ENCODE measurements around the gene NUTF2. TPM values are rescaled to one million over a fixed set of nuclear protein-coding genes. Genes with fewer than 3 reads are reported as not detected.

Gene NUTF2
- total and polyA plus RNA-seq, 2 donors (not counting 1 experiment from before 2014, with no cell fraction given): 127 to 310 TPM

DNA sequence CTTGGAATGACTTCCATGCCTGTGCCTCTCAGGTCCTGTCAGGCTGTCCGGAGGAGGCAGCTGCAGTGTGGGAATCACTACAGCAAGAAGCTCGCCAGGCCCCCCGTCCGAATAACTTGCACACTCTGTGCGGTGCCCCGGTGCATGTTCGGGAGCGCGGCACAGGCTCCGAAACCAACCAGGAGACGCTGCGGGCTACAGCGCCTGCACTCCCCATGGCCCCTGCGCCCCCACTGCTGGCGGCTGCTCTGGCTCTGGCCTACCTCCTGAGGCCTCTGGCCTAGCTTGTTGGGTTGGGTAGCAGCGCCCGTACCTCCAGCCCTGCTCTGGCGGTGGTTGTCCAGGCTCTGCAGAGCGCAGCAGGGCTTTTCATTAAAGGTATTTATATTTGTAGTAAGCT lies 39.2 kb downstream of the NUTF2 start:
- Histone ChIP-seq H3K27me3 (ENCODE audit: control insufficient read depth, insufficient read depth, low read length) (no peaks in the 10 kb centered on the region), H3K4me3 (replicated peaks in 1 of 4; ENCODE audit: control extremely low read depth in 1 of 4, insufficient read depth in 1 of 4, low read depth in 3 of 4, low read length in 4 of 4) (no peak overlapping the region), H3K79me2 (ENCODE audit: control insufficient read depth, insufficient read depth, low read length) (no peaks in the 10 kb centered on the region), H4K20me1 (ENCODE audit: control insufficient read depth, extremely low read depth, insufficient read depth, low read length) (peaks cover 4% of the 10 kb centered on the region), H3K9ac (ENCODE audit: insufficient read depth, low read length) (no peak overlapping the region), H3K4me2 (ENCODE audit: extremely low read depth, insufficient read depth, low read length) (no peak overlapping the region), H3K27ac (ENCODE audit: insufficient read depth, low read length) (no peak overlapping the region), H2AFZ (ENCODE audit: low read length) (no peak overlapping the region), H3K36me3 (ENCODE audit: control insufficient read depth, insufficient read depth, low read length) (peaks cover 23% of the 10 kb centered on the region), H3K4me1 (ENCODE audit: control insufficient read depth, extremely low read depth, insufficient read depth, low read length) (peaks cover 6% of the 10 kb centered on the region), H3K9me3 (ENCODE audit: control insufficient read depth, insufficient read depth, low read depth, low read length) (no peaks in the 10 kb centered on the region)
- TF ChIP-seq, protein P1, sequence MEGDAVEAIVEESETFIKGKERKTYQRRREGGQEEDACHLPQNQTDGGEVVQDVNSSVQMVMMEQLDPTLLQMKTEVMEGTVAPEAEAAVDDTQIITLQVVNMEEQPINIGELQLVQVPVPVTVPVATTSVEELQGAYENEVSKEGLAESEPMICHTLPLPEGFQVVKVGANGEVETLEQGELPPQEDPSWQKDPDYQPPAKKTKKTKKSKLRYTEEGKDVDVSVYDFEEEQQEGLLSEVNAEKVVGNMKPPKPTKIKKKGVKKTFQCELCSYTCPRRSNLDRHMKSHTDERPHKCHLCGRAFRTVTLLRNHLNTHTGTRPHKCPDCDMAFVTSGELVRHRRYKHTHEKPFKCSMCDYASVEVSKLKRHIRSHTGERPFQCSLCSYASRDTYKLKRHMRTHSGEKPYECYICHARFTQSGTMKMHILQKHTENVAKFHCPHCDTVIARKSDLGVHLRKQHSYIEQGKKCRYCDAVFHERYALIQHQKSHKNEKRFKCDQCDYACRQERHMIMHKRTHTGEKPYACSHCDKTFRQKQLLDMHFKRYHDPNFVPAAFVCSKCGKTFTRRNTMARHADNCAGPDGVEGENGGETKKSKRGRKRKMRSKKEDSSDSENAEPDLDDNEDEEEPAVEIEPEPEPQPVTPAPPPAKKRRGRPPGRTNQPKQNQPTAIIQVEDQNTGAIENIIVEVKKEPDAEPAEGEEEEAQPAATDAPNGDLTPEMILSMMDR (conservative IDR thresholded peaks at IDR 0.05 in 1 of 2, IDR thresholded peaks at IDR 0.05 in 1 of 2; ENCODE audit: low read depth in 1 of 2, low read length in 2 of 2): no peak
- TF ChIP-seq EZH2 (IDR thresholded peaks at IDR 0.05; ENCODE audit: low read length, missing control alignments): no peak
- no peak for DNase-seq (ENCODE audit: low read depth in 2 of 2)

DNA sequence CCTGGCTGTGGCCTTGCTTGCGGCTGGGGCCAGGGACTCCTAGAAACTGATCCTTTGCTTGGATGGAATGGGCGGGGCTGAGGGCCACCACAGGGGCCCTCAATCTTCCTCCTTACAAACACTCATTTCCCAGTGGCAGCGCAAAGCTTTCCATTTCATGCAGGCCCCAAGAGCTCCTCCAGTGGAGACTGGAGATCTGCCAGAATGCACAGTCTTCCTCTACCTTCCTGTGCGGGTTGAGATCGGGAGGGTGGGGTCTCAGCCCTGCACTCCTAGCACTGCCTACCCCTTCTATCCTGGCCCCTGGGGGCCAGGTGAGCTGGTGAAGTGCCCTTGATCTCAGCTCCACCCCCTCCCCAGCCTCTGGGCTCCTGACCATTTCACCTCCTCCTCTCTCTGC lies 39.7 kb downstream of the NUTF2 start:
- TF ChIP-seq EZH2 (IDR thresholded peaks at IDR 0.05; ENCODE audit: low read length, missing control alignments): no peak
- TF ChIP-seq, protein P1 (conservative IDR thresholded peaks at IDR 0.05 in 1 of 2, IDR thresholded peaks at IDR 0.05 in 1 of 2; ENCODE audit: low read depth in 1 of 2, low read length in 2 of 2): no peak
- Histone ChIP-seq H3K27me3 (ENCODE audit: control insufficient read depth, insufficient read depth, low read length) (no peaks in the 10 kb centered on the region), H3K79me2 (ENCODE audit: control insufficient read depth, insufficient read depth, low read length) (no peaks in the 10 kb centered on the region), H3K4me2 (ENCODE audit: extremely low read depth, insufficient read depth, low read length) (no peak overlapping the region), H3K36me3 (ENCODE audit: control insufficient read depth, insufficient read depth, low read length) (peaks cover 19% of the 10 kb centered on the region), H3K4me1 (ENCODE audit: control insufficient read depth, extremely low read depth, insufficient read depth, low read length) (peaks cover 6% of the 10 kb centered on the region), H3K27ac (ENCODE audit: insufficient read depth, low read length) (no peak overlapping the region), H3K4me3 (replicated peaks in 1 of 4; ENCODE audit: control extremely low read depth in 1 of 4, insufficient read depth in 1 of 4, low read depth in 3 of 4, low read length in 4 of 4) (no peak overlapping the region), H3K9me3 (ENCODE audit: control insufficient read depth, insufficient read depth, low read depth, low read length) (no peaks in the 10 kb centered on the region), H4K20me1 (ENCODE audit: control insufficient read depth, extremely low read depth, insufficient read depth, low read length) (peaks cover 4% of the 10 kb centered on the region), H2AFZ (ENCODE audit: low read length) (no peak overlapping the region), H3K9ac (ENCODE audit: insufficient read depth, low read length) (no peak overlapping the region)
- DNase-seq (ENCODE audit: low read depth in 2 of 2): no peak

DNA sequence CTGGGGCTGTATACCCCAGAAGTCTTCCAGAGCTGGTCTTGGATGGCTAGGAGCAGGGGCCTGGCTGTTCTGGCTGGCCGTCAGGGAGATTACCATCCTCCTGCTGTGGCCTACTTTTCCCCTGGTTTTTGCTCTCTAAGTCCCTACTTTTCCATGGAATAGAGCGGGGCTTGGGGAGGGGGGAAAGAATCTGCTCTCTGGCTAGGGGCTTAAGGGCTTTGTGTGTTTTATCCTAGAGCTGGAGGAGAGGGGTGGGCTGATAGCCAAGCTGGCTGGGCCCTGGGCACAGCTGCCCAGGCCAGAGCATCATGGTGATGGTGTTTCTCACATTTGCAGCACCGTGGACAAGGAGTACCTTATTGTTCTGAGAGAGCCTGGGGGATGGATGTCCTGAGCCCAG lies 41.6 kb downstream of the NUTF2 start:
- Histone ChIP-seq H2AFZ (ENCODE audit: low read length) (no peak overlapping the region), H3K4me2 (ENCODE audit: extremely low read depth, insufficient read depth, low read length) (no peak overlapping the region), H3K27me3 (ENCODE audit: control insufficient read depth, insufficient read depth, low read length) (no peaks in the 10 kb centered on the region), H3K4me1 (ENCODE audit: control insufficient read depth, extremely low read depth, insufficient read depth, low read length) (peaks cover 6% of the 10 kb centered on the region), H3K79me2 (ENCODE audit: control insufficient read depth, insufficient read depth, low read length) (no peaks in the 10 kb centered on the region), H3K9me3 (ENCODE audit: control insufficient read depth, insufficient read depth, low read depth, low read length) (no peaks in the 10 kb centered on the region), H3K4me3 (replicated peaks in 1 of 4; ENCODE audit: control extremely low read depth in 1 of 4, insufficient read depth in 1 of 4, low read depth in 3 of 4, low read length in 4 of 4) (no peak overlapping the region), H3K27ac (ENCODE audit: insufficient read depth, low read length) (no peak overlapping the region), H3K9ac (ENCODE audit: insufficient read depth, low read length) (no peak overlapping the region), H3K36me3 (ENCODE audit: control insufficient read depth, insufficient read depth, low read length) (peaks cover 5% of the 10 kb centered on the region), H4K20me1 (ENCODE audit: control insufficient read depth, extremely low read depth, insufficient read depth, low read length) (peaks cover 4% of the 10 kb centered on the region)
- TF ChIP-seq, protein P1 (conservative IDR thresholded peaks at IDR 0.05 in 1 of 2, IDR thresholded peaks at IDR 0.05 in 1 of 2; ENCODE audit: low read depth in 1 of 2, low read length in 2 of 2): no peak
- no peak for TF ChIP-seq EZH2 (IDR thresholded peaks at IDR 0.05; ENCODE audit: low read length, missing control alignments)
- DNase-seq (ENCODE audit: low read depth in 2 of 2): no peak

All from fibroblast of lung (primary cell).